Stimulated activated CD8-positive, alpha-beta memory T cell treated with anti-CD3 and anti-CD28 coated beads, Interleukin-12 subunit alpha, Interleukin-12 subunit beta, amount 100 ng/mL, for 24 hours (primary cell): ENCODE results near the gene SLC27A2.

Source experiments
- DNase-seq: peaks from one replicate; pipeline ENCODE4 v3.0.0-alpha.2; 2020; ENCODE audit errors: extremely low read depth

The SLC27A2 gene

DNA sequence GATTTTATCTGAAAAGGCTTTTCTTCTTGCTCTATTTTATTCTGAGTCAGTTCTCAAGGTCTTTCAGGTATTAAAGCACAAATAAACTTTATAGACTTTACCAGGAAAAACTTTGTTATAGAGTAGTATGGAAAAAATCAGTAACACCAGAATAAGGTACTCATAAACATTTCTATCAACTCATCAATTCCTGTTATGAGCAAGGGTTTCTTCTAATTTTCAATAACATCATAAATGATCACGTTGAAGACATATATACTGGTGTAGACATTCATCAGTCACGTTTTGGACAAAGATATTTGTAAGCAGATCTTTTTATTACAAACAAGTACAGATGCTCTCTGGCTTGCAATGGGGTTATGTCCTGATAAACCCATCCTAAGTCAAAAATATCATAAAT is 93.1 kb downstream of the SLC27A2 start:
- no peak for DNase-seq

DNA sequence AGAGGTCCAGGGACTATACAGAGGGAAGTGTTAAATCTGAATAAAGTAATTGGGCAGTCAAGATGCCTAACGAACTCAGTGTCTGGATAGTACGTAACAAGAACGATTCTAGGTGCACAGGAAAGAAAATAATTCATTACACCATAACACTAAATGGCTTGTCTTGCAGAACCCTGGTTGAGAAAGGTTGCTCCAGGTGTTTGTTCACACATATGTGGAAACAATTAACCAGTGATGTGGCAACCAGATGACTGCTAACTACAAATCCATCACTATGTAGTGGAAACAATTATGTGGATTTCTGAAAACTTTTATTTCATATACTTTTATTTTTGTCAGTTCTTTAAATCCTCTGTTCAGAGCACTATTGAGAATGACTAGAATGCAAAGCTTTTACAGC is 93.9 kb downstream of the SLC27A2 start:
- no peak for DNase-seq

DNA sequence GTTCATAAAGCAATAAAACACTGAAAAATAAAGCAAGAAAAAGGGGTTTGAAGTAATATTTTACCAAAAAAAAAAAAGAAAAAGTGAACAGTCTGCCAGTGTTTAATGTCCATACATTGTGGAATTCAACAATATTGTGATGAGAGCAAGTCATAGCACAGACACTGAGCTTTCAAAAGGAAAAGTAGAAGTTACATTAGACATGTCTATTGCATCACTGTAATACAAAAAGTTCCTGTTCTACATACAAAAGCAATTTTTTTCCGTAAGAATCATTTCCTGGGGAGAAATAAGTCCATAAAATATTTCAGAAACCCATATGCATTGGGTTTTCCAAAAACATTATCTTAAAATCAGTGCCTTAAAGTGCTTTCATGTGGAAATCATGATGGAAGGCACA is 95.4 kb downstream of the SLC27A2 start:
- no peak for DNase-seq

DNA sequence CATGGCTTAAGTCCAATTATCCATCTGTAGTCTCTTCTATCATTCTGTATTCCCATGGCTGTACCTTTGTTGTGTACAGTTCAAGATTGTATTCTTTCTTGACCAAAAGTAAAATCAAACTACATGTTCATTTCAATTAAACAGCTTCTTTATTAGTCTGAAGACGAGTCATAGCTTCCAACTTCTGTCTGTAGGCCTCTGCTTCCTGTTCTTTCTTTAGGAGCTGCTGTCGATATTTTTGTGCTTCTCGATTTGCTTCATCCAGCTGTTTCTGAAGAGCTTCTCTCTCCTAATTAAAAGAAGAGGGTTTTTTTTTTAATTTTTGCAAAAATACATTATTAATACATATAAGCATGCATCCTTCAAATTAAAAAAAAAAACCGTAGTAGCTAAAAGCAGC is 96.5 kb downstream of the SLC27A2 start:
- DNase-seq, result no peak

DNA sequence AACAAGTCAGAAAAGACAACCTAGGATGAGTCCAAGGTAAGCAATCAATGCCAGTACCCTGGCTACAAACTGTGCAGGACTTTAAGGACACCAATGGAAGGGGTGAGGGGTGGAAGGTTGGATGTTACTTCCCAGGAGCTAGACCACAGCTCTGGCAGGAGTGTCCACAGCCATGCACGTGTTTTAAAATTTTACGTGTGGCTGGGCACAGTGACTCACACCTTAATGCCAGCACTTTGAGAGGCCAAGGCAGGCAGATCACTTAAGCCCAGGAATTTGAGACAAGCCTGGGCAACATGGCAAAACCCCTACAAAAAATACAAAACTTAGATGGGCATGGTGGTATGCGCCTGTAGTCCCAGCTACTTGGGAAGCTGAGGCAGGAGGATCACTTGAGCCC is 98.3 kb downstream of the SLC27A2 start:
- DNase-seq, result no peak

DNA sequence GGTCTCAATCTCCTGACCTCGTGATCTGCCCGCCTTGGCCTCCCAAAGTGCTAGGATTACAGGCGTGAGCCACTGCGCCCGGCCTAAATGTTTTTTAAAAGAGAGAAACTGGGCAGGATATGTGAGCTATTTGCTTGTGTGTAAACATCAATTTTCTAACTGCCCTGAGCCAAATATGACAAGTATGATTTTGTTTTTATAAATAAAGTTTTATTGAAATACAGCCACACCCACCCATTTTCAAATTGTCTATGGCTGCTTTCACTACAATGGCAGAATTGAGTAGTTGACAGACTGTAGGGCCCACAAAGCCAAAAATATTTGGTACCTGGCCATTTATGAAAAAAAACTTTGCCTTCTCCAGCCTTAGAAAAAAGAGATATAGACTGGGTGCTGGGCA is 99.4 kb downstream of the SLC27A2 start:
- no peak for DNase-seq
